NCI-H2107 treated with DMSO at 0.1 percent for 48 hours (cell line): ENCODE data around the gene KRT14.
"Not testable (repeated sequence)": the region's sequence is repeated elsewhere in the genome, so short reads cannot be mapped to it uniquely, and the experiment has no call there.

Experiments
- DNase-seq: peaks from one replicate; lab custom pipeline; 2025; ENCODE audit not compliant: unreplicated experiment; lab: John Stamatoyannopoulos, UW

Gene KRT14

GRCh38 chr17:41586863-41587495, at the start of gene KRT14:
Gene KRT14 (minus strand): TSS chr17:41586895. CDS start chr17:41586834, 61 bp downstream.
- DNase-seq, result no peak

- DNase-seq, result no peak
These were observed 48.7 kb upstream of the KRT14 start for GRCh38 chr17:41635121-41636097.

GRCh38 chr17:41634639-41635038, 47.9 kb upstream of the KRT14 start:
- no peak for DNase-seq

DNA sequence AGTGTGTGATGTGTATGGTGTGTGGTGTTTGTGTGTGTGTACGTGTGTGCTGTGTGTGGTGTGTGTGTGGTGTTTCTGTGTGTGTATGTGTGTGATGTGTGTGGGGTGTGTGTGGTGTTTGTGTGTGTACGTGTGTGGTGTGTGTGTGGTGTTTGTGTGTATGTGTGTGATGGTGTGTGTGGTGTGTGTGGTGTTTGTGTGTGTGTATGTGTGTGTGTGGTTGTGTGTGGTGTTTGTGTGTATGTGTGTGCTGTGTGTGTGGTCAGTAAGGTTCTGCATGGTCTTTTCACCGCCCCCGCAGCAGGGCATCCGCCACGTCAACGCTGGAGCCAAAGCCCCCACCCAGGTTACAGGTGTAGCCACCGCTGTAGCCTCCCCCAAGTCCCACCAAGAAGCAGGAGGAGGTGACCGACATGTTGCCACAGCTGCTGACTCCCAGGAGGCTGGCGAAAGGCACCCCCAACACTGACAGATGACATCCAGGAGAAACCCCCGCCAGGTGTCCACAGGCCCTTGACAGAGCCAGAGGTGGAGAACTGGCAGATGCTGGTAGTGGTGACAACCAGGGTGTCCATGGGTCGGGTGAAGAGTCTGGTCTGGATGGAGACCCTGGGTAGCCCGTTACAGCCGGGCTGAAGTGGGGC, 47.0 kb upstream of the KRT14 start:
- DNase-seq, result no peak

DNA sequence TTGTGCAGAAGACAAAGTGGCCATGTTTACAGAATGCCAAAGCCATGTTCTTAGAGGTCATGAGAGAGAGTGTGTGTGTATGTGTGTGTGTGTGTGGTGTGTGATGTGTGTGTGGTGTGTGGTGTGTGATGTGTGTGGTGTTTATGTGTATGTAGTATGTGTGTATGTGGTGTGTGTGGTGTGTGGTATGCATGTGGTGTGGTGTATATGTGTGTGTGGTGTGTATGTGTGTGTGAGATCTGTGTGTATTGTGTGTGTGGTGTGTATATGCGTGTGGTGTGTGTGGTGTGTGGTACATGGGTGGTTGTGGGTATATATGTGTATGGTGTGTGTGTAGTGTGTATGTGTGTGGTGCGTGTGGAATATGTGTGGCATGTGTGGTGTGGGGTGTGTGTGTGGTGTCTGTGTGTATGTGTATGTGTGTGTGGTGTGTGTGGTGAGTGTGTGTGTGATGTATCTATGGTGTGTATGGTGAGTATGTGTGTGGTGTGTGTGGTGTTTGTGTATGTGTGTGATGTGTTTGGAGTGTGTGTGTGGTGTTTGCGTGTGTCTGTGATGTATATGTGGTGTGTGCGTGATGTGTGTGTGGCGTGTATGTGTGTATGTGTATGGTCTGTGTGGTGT, 45.9 kb upstream of the KRT14 start:
- DNase-seq, result no peak

- no peak for DNase-seq
These were observed 45.2 kb upstream of the KRT14 start for GRCh38 chr17:41631898-41632285.

DNA sequence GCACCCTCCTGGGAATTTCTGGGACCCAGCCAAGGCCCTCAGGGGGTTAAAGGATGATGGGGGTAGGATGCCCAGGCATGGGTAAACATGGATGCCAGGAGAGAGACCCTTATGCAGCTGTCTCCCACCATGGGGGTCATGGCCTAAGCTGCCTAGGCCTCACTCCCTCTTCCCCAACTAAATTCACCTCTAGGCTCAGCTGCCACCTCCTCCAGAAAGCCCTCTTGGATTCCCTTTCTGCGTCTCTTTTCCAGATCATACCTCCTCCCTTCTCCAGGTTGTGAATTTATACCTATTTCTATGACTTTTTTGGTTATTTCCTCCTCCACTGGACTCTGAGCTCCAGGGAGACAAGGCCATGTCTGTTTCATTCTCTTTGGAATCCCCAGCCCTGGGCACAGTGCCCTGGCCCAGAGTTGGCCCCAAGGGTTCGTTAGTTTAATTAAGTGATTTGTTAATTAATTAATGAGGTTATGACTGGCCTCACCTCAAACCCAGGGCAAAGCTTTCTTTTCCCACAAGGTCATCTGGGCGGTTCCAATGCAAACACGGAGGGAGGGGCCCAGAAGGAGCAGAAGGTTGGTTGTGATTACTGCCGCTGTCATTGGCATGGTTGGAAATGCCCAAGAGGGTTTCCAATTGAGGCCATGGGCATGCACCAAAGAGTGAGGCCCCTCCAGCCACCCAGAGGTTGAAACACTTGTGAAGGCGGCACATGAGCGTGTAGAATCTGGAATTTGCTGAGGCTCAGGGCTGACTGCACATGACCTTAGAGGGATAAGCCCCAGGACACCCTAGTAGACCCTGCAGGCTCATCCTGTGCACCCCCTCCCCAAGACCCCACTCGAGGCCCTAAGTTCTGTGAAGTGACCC, 44.6 kb upstream of the KRT14 start:
- DNase-seq, result no peak

GRCh38 chr17:41629826-41630670, 43.4 kb upstream of the KRT14 start:
- no peak for DNase-seq

- no peak for DNase-seq
These were observed 42.6 kb upstream of the KRT14 start for GRCh38 chr17:41629316-41629715.

- not testable (repeated sequence) for DNase-seq
These were observed 42.0 kb upstream of the KRT14 start for GRCh38 chr17:41628621-41629255.

DNA sequence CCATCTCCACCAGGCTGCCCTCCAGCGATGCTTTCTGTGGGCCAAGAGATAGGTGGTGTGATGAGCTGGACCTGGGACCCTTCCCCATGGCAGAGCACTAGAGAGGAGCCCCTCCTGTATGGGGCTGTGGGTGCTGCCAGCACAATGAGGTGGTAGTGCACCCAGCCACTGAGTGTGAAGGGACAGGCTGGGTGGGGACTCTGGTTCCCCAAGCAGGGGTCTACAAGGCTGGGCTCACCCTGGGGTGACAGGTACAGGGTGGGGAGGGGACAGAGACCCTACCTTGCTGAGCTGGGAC, 41.3 kb upstream of the KRT14 start:
- DNase-seq, result not testable (repeated sequence)

GRCh38 chr17:41627316-41628072, 40.8 kb upstream of the KRT14 start:
- DNase-seq, result no peak

GRCh38 chr17:41626914-41627295, 40.2 kb upstream of the KRT14 start:
- not testable (repeated sequence) for DNase-seq

- not testable (repeated sequence) for DNase-seq
These were observed 39.6 kb upstream of the KRT14 start for GRCh38 chr17:41626028-41626913.

GRCh38 chr17:41625602-41626001, 38.9 kb upstream of the KRT14 start:
- DNase-seq, result no peak

- DNase-seq, result no peak
These were observed 37.8 kb upstream of the KRT14 start, which contains the start of gene KRT17 for GRCh38 chr17:41624208-41625101. Gene KRT17 (minus strand): TSS chr17:41624575. CDS start chr17:41624509, 66 bp downstream.
